Hepatocyte (in vitro differentiated cells): ENCODE results near the gene STK32C.

Experiments
- CTCF ChIP-seq: fragments of 200-600 bp; sonication (generic); IDR thresholded peaks from 2 replicates; pipeline ENCODE4 v1.5.1; 2016; ENCODE audit warnings: antibody characterized with exemption, mild to moderate bottlenecking; ENCODE audit not compliant: poor library complexity
- EZH2 ChIP-seq: fragments of 200-600 bp; sonication (generic); IDR thresholded peaks from 2 replicates; pipeline ENCODE4 v1.6.1; 2016; ENCODE audit warnings: antibody characterized with exemption, mild to moderate bottlenecking, borderline replicate concordance

- TF ChIP-seq CTCF (no peak), EZH2 (no peak)
These were observed 52.0 kb downstream of the STK32C start for GRCh38 chr10:132255489-132256344.
